H1 (cell line): ENCODE results near the gene OCEL1. TPM values are rescaled to one million over a fixed set of nuclear protein-coding genes. Genes with fewer than 3 reads are reported as not detected.
A peak's percentile ranks its signal among the peaks of the same experiment; 100 is the strongest.

Experiments used
- ASH2L ChIP-seq: fragments of 200-600, 300-600 bp; sonication (generic); IDR thresholded peaks from one replicate; pipeline ENCODE4 v1.7.1; 2017; ENCODE audit warnings: low read length
- ATF2 ChIP-seq: IDR thresholded peaks from 2 replicates; pipeline ENCODE4 v1.6.1; 2012; ENCODE audit warnings: low read length, inconsistent platforms
- ATF3 ChIP-seq: IDR thresholded peaks from 2 replicates; pipeline ENCODE4 v1.6.1; 2011; ENCODE audit warnings: low read depth, mild to moderate bottlenecking, low read length; ENCODE audit not compliant: insufficient read depth
- BRCA1 ChIP-seq: IDR thresholded peaks from 2 replicates; pipeline ENCODE4 v1.6.1; 2012; ENCODE audit warnings: low read depth, low read length, improper control_type of control experiment
- CHD2 ChIP-seq: IDR thresholded peaks from 2 replicates; pipeline ENCODE4 v1.6.1; 2012; ENCODE audit warnings: low read length, improper control_type of control experiment
- CTBP2 ChIP-seq: IDR thresholded peaks from 2 replicates; pipeline ENCODE4 v1.7.0; 2011; ENCODE audit warnings: borderline replicate concordance, mild to moderate bottlenecking, moderate library complexity, mixed read lengths, low read length; ENCODE audit not compliant: insufficient read depth, insufficient read length
- GABPA ChIP-seq: IDR thresholded peaks from 2 replicates; pipeline ENCODE4 v1.6.1; 2011; ENCODE audit warnings: mild to moderate bottlenecking, low read length, moderate library complexity, borderline replicate concordance; ENCODE audit not compliant: insufficient read depth
- HDAC6 ChIP-seq: IDR thresholded peaks from one replicate; pipeline ENCODE4 v1.7.1; 2012; ENCODE audit warnings: low read depth, mild to moderate bottlenecking, inconsistent platforms, low read length, moderate library complexity
- JUND ChIP-seq: IDR thresholded peaks from 2 replicates; pipeline ENCODE4 v1.6.1; 2011; ENCODE audit warnings: mild to moderate bottlenecking, improper control_type of control experiment, low read length
- MAFK ChIP-seq: IDR thresholded peaks from 2 replicates; pipeline ENCODE4 v1.6.1; 2012; ENCODE audit warnings: low read depth, mild to moderate bottlenecking, improper control_type of control experiment, low read length
- NANOG ChIP-seq: IDR thresholded peaks from 2 replicates; pipeline ENCODE4 v1.6.1; 2011; ENCODE audit warnings: low read length, low read depth, mild to moderate bottlenecking, inconsistent platforms; ENCODE audit not compliant: insufficient read depth, poor library complexity, severe bottlenecking
- NRF1 ChIP-seq: IDR thresholded peaks from 2 replicates; pipeline ENCODE4 v1.6.1; 2011; ENCODE audit warnings: mild to moderate bottlenecking, low read depth, low read length, improper control_type of control experiment
- PHF8 ChIP-seq: fragments of 200-600 bp; sonication (generic); conservative IDR thresholded peaks from 2 replicates; pipeline ENCODE4 v1.7.1; 2012; ENCODE audit warnings: low read depth, mild to moderate bottlenecking, inconsistent platforms, low read length, moderate library complexity
- POLR2AphosphoS5 ChIP-seq: IDR thresholded peaks from 2 replicates; pipeline ENCODE4 v1.6.1; 2011; ENCODE audit warnings: low read depth, low read length
- RNF2 ChIP-seq: fragments of 200-900, 300-1000 bp; sonication (generic); IDR thresholded peaks from 2 replicates; pipeline ENCODE4 v1.7.1; 2016; ENCODE audit warnings: borderline replicate concordance, low read depth, mild to moderate bottlenecking, antibody characterized with exemption, low read length; ENCODE audit not compliant: poor library complexity, severe bottlenecking; ENCODE audit errors: missing control alignments
- SIX5 ChIP-seq: IDR thresholded peaks from 2 replicates; pipeline ENCODE4 v1.6.1; 2011; ENCODE audit warnings: mild to moderate bottlenecking, low read depth, low read length
- SP1 ChIP-seq: IDR thresholded peaks from 2 replicates; pipeline ENCODE4 v1.6.1; 2011; ENCODE audit warnings: low read depth, low read length
- SUZ12 ChIP-seq: fragments of 200-600 bp; sonication (generic); IDR thresholded peaks from 2 replicates; pipeline ENCODE4 v1.6.1; 2012; ENCODE audit warnings: mild to moderate bottlenecking, inconsistent platforms, low read length, moderate library complexity, mixed read lengths
- TAF1 ChIP-seq: IDR thresholded peaks from 2 replicates; pipeline ENCODE4 v1.6.1; 2011; ENCODE audit warnings: mild to moderate bottlenecking, low read depth, low read length
- TCF12 ChIP-seq: IDR thresholded peaks from 2 replicates; pipeline ENCODE4 v1.6.1; 2011; ENCODE audit warnings: low read depth, mild to moderate bottlenecking, low read length
- TEAD4 ChIP-seq: IDR thresholded peaks from 2 replicates; pipeline ENCODE4 v1.6.1; 2012; ENCODE audit warnings: low read depth, low read length, inconsistent platforms, mixed read lengths
- USF2 ChIP-seq: IDR thresholded peaks from 2 replicates; pipeline ENCODE4 v1.6.1; 2011; ENCODE audit warnings: low read length, improper control_type of control experiment
- polyA plus RNA-seq, 7 experiments: library from polyadenylated mRNA; depleted of rRNA in 3 of 7; stranded (reverse) in 5 of 7; unstranded in 2 of 7; fragments of >200 nt in 5 of 7; fragments of 200-250 nt in 2 of 7; gene quantifications; 1 replicate in 5 of 7; 2 replicates in 1 of 7; 4 replicates in 1 of 7; pipeline versions ENCODE4 v1.2.1 to v1.2.3, GENCODE V29; 2011 to 2013; ENCODE audit warnings: missing spikeins in 2 of 7, mixed read lengths in 2 of 7
- total RNA-seq: library from RNA; stranded (reverse); fragmentation: NEBNext Ultra II Directional; extraction: Animal tissue kit (Norgen Biotek cat#: 25700); gene quantifications from 2 replicates; pipeline ENCODE4 v1.2.1, GENCODE V29; 2021

OCEL1 gene
- total and polyA plus RNA-seq, 2 of the 8 experiments (the other 6 are each of a cell fraction or from before 2014, with no cell fraction given), result 13.3 to 32.6 TPM

GRCh38 chr19:17235300-17235970, 9.4 kb downstream of the OCEL1 start (continued):
- TF ChIP-seq RNF2 (no peak), PHF8 (peak; percentile 45), SP1 (no peak), ASH2L (peak; percentile 19), MAFK (no peak), ATF3 (no peak), GABPA (no peak), CHD2 (no peak), TEAD4 (no peak), BRCA1 (no peak), SIX5 (no peak), ATF2 (no peak), NANOG (no peak), POLR2AphosphoS5 (0 out of 2 replicates have a peak, but pooled peaks have one; percentile 4), CTBP2 (no peak), HDAC6 (no peak), JUND (no peak), TCF12 (no peak), NRF1 (no peak), TAF1 (peak; percentile 67), SUZ12 (no peak), USF2 (no peak)
